Activated CD8-positive, alpha-beta T cell treated with anti-CD3 and anti-CD28 coated beads, Interleukin-2, amount 10 ng/mL, durations not matched to agents 7 days and 5 days (primary cell): ENCODE measurements around the gene MRPL21. TPM values are rescaled to one million over a fixed set of nuclear protein-coding genes. Genes with fewer than 3 reads are reported as not detected.
"Not testable (repeated sequence)": the region's sequence is repeated elsewhere in the genome, so short reads cannot be mapped to it uniquely, and the experiment has no call there.

Experiments used
- ATAC-seq: fragments of 150-1000 bp; cut with Tn5 transposase; one replicate; pipeline ENCODE4 v1.10.0; 2021; ENCODE audit warnings: moderate library complexity
- CTCF ChIA-PET: fragments of 350-600 bp; sonication (Branson Sonifier 250); formaldehyde crosslinking; loops from one replicate; lab custom pipeline; 2021; ENCODE audit warnings: antibody characterized with exemption; lab: Charles Lee
- POLR2A ChIA-PET: fragments of 350-600 bp; sonication (Branson Sonifier 250); formaldehyde crosslinking; loops from one replicate; lab custom pipeline; 2021; ENCODE audit warnings: antibody characterized with exemption; lab: Charles Lee
- DNase-seq: peaks from one replicate; pipeline ENCODE4 v3.0.0-alpha.2; 2020
- H3K27ac Mint-ChIP-seq: one replicate; pipeline ENCODE4 v1.8.0; 2021; ENCODE audit warnings: mild to moderate bottlenecking, mixed read lengths
- H3K27me3 Mint-ChIP-seq: one replicate; pipeline ENCODE4 v1.8.0; 2021; ENCODE audit warnings: low read depth, mixed read lengths
- H3K36me3 Mint-ChIP-seq: one replicate; pipeline ENCODE4 v1.8.0; 2021; ENCODE audit warnings: low read depth, mixed read lengths
- H3K4me1 Mint-ChIP-seq: one replicate; pipeline ENCODE4 v1.8.0; 2021; ENCODE audit warnings: low read depth, mixed read lengths
- H3K4me3 Mint-ChIP-seq: one replicate; pipeline ENCODE4 v1.8.0; 2021; ENCODE audit warnings: mild to moderate bottlenecking, mixed read lengths
- H3K9me3 Mint-ChIP-seq: one replicate; pipeline ENCODE4 v1.8.0; 2022; ENCODE audit warnings: mixed read lengths; ENCODE audit not compliant: insufficient read depth
- total RNA-seq, 2 experiments: library from RNA; stranded (reverse); gene quantifications; one replicate each; pipeline ENCODE4 v1.2.3, GENCODE V29; 2021

MRPL21 gene
- total RNA-seq, 2 experiments from 2014 or later = 64.9 to 69.0 TPM

DNA sequence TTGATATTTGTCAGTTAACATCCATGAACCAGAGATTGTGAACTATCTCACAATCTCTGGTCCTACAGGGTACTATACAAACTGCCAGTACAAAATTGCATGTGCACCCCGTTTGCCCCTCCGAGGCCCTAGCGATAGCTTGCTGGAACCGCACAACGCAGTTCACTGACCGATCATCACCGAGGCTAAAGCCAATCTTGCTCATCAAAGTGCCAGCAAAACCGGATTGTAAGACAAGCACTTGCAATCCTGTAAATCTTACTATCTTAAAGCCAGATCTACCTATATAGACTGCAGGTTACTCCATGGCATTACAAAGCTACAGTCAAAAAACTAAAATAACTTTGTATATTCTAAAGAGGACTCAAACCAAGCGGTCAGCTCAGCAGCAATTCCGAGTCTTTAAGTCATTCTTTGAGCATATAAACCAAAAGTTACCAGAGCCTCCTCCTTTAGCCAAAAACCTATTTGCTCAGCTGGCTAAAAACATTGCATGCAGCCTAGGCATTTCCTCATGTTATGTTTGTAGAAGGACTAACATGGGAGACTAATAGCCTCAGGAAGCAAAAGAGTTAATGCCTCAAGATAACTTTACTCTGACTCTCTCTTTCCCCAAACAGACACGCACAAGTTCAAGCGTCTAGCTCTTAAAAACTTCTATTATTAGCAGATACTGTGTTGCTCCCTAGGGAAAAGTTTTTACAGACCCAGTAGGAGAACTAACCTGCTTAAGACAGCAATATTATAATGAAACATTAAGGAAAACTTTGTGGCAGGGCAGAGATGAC is 31.2 kb downstream of the MRPL21 start:
- POLR2A ChIA-PET = no interaction called here
- no peak for DNase-seq
- Mint-ChIP-seq H3K4me3 (no peak overlapping the region), H3K36me3 (no peaks in the 10 kb centered on the region), H3K4me1 (peaks cover 25% of the 10 kb centered on the region), H3K9me3 (no peaks in the 10 kb centered on the region), H3K27me3 (peaks cover 29% of the 10 kb centered on the region), H3K27ac (no peak overlapping the region)
- CTCF ChIA-PET = no interaction called here
- ATAC-seq = no peak

DNA sequence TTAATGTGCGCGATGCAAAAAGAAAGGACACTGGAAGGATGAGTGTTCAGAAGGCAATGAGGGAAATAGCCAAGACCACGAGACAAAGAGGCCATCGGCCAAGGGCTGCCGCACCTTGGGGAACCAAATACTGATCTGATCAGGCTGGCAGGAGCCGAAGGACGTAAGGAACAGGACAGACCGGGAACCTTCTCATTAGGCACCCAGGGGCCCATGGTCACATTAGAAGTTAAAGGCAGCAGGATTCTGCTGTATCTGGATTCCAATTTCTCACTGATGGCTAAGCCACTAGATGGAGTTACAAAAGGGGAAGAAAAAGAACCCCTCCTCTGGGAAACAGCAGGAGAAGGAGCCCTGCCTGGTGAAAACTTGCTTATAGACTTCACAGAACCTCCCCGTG is 33.2 kb downstream of the MRPL21 start:
- no peak for DNase-seq

DNA sequence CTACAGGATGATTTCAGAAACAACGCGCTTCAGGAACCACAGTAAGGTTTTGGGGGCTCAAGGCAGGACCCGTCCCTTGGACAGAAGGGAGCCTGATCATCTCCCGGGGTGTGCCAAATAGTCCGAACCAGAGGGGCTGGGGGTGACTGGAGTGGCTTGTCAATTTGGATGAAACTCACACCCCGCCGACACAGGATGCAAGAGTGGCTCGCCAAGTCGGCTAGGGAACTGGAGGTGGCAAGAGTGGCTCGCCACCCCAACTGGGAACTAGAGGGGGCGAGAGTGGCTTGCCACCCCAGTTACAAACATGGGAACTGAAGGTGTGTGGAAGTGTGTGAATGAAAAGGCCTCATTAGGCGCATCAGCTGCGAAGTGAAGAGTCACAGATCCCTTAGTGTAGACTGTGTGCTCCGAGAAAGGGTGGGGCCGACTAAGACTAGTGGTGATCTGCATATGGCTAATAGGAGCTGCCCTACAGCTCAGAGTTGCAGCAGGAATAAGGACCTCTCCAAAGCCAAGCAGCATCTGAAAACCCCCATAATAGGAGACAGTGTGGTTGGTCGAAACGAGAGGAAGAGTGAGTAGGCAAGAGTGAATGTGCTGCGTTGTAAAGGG is 35.3 kb downstream of the MRPL21 start:
- H3K36me3 Mint-ChIP-seq = no peaks in the 10 kb centered on the region
- no peak overlapping the region for H3K27ac Mint-ChIP-seq
- CTCF ChIA-PET = interaction anchor here (1.7 kb wide), 1 partner anchor 284 kb away, joined by 5 read pairs; no protein-coding TSS in a partner anchor
- H3K27me3 Mint-ChIP-seq = peaks cover 28% of the 10 kb centered on the region
- no peaks in the 10 kb centered on the region for H3K9me3 Mint-ChIP-seq
- no peak overlapping the region for H3K4me3 Mint-ChIP-seq
- H3K4me1 Mint-ChIP-seq = peaks cover 18% of the 10 kb centered on the region
- DNase-seq (no peak), ATAC-seq (no peak)
- POLR2A ChIA-PET = no interaction called here

More for the DNA sequence above, 33.2 kb downstream of the MRPL21 start:
- Mint-ChIP-seq H3K27ac (no peak overlapping the region), H3K9me3 (no peaks in the 10 kb centered on the region), H3K4me3 (peak overlapping the region; percentile 77), H3K36me3 (no peaks in the 10 kb centered on the region), H3K4me1 (peaks cover 20% of the 10 kb centered on the region), H3K27me3 (peaks cover 29% of the 10 kb centered on the region)
- ATAC-seq = no peak
- CTCF ChIA-PET = no interaction called here
- POLR2A ChIA-PET = no interaction called here

DNA sequence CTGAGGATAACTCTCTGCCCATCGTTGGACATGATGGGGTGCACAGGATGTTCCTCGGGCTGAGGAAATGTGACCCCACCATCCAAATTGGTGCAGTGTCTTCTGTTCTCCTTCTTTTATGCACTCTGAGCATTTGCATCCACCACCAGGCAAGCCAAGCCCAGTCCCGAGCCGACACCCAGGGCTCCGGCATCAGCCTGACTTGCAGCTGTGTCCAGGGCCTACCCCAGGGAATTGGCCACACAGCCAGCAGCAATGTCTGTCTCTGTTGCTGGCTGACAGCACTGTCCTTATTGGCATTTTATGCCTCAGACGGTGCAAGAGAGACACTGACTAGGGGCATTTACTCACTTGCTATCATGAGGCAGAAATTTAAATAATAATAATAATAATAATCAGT is 36.6 kb downstream of the MRPL21 start:
- H3K27ac Mint-ChIP-seq = no peak overlapping the region
- CTCF ChIA-PET = no interaction called here
- peaks cover 4% of the 10 kb centered on the region for H3K9me3 Mint-ChIP-seq
- no peak for DNase-seq
- no peaks in the 10 kb centered on the region for H3K36me3 Mint-ChIP-seq
- H3K4me3 Mint-ChIP-seq = no peak overlapping the region
- POLR2A ChIA-PET = no interaction called here
- ATAC-seq = no peak
- H3K27me3 Mint-ChIP-seq = peaks cover 22% of the 10 kb centered on the region
- H3K4me1 Mint-ChIP-seq = peaks cover 18% of the 10 kb centered on the region

DNA sequence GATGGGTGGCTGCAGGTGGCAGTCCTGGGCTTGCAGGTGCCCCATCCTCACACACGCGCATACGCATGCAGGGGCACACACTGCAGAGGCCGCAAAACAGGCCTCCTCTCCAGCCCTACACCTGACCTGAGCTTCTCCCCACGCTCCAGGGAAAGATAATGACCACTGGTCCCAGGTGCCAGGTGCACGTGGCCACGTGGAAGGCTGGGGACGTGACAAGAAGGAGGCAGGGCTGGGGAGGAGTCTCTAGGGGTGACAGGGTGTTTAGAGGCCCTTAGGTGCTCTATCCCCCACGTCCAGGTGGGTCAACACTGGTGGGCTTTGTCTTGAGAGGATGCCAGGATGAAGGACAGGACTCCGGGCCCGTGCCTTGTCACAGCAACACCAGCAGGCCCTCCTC is 38.4 kb downstream of the MRPL21 start:
- ATAC-seq (no peak), DNase-seq (no peak)
- ChIA-PET CTCF (no interaction called here), POLR2A (no interaction called here)
- Mint-ChIP-seq H3K36me3 (no peaks in the 10 kb centered on the region), H3K4me1 (peaks cover 15% of the 10 kb centered on the region), H3K27ac (no peak overlapping the region), H3K27me3 (peaks cover 17% of the 10 kb centered on the region), H3K4me3 (no peak overlapping the region), H3K9me3 (peaks cover 4% of the 10 kb centered on the region)

DNA sequence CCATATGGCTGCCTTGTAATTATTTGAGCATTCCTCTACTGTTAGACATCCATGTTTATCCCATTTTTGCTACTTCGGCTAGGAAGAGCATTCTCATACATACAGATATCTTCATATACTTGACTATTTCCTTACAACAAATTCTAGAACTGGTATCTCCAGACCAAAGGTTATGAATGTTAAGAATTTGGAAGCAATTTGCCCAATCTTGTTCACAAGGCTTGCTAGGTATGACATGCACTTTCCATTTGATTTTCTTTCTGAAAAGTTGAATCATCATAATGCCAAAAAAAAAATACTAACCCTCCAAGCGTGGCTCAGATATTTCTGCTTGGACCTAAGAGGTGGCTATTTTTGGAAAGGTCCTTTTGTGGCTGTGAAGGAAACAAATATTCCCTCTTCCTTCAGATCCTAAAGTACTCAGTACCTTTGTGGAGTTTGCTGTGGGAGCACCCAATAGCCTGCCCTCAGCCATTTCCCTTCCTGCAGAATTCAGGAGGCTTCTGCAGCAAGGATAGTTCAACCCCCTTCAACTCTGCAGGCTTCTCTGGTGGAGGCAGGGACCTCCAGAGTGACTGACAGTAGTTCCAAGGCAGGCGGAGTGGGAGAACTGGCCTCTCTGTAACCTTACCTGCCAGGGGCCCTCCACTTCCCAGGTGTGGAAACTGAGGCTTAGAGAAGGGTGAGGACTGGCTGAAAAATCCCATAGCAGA is 39.9 kb downstream of the MRPL21 start:
- H3K4me3 Mint-ChIP-seq = no peak overlapping the region
- H3K4me1 Mint-ChIP-seq = peaks cover 2% of the 10 kb centered on the region
- DNase-seq = no peak
- ChIA-PET CTCF (no interaction called here), POLR2A (no interaction called here)
- H3K27me3 Mint-ChIP-seq = peaks cover 5% of the 10 kb centered on the region
- H3K9me3 Mint-ChIP-seq = peaks cover 4% of the 10 kb centered on the region
- no peak for ATAC-seq
- H3K36me3 Mint-ChIP-seq = no peaks in the 10 kb centered on the region
- no peak overlapping the region for H3K27ac Mint-ChIP-seq

DNA sequence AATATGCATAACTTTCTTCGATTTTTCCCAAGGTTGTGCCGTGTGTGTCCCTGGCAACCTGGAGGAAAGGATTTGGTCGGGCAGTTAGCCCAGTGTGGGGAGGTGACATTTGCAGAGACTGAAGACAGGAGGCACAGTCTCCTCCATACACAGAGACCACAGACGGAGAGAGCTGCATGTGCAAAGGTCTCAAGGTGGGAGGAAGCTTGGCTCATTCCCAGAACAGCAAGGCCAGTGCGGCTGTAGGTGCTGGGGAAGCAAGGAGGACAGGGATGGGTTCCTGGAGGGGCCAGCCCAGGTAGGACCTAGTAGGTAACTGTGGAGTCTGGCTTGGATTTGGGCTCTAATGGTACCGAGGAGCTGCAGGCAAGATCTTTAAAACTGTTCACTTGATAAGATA is 41.2 kb downstream of the MRPL21 start:
- Mint-ChIP-seq H3K4me3 (no peak overlapping the region), H3K27ac (no peak overlapping the region), H3K27me3 (peaks cover 7% of the 10 kb centered on the region), H3K9me3 (peaks cover 4% of the 10 kb centered on the region), H3K36me3 (no peaks in the 10 kb centered on the region), H3K4me1 (no peaks in the 10 kb centered on the region)
- ATAC-seq = no peak
- DNase-seq = no peak
- ChIA-PET POLR2A (no interaction called here), CTCF (no interaction called here)

DNA sequence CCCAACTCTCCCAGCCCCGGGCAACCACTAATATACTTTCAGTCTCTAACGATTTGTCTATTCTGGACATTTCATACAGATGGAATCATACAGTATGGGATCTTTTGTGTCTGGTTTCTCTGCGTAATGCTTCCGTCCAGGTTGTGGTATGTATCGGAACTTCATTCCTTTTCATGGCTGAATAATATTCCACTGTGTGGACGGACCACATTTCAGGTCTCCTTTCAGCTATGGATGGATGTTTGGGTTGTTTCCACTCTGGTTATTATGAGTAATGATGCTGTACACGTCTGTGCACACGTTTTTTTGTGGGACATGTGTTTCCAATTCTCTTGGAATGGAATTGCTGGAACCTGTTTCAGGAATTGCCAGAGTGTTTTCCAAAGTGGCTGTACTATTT is 44.5 kb downstream of the MRPL21 start:
- H3K9me3 Mint-ChIP-seq = peaks cover 4% of the 10 kb centered on the region
- no peaks in the 10 kb centered on the region for H3K36me3 Mint-ChIP-seq
- CTCF ChIA-PET = no interaction called here
- no peak overlapping the region for H3K27ac Mint-ChIP-seq
- ATAC-seq (no peak), DNase-seq (no peak)
- POLR2A ChIA-PET = no interaction called here
- peaks cover 20% of the 10 kb centered on the region for H3K27me3 Mint-ChIP-seq
- H3K4me1 Mint-ChIP-seq = peaks cover 6% of the 10 kb centered on the region
- no peak overlapping the region for H3K4me3 Mint-ChIP-seq

DNA sequence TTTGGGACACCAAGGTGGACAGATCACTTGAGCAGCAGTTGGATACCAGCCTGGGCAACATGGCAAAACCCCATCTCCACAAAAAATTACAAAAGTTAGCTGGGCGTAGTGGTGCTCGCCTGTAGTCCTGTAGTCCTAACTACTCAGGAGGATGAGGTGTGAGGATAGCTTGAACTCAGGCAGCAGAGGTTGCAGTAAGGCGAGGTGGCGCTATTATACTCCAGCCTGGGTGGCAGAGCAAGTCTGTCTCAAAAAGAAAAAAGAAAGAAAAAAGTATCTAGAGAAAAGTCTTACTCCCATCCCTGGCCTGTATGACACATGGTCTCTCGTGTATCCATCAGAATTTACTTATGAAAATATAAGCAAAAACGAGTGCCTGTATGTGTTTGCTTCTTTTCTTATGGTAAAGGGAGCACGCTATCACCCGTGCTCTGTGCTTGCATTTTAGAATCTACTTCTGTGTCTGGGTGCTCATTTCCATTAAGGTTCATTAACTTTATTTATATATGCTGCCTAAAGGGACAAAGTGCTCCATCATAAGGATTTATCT is 46.5 kb downstream of the MRPL21 start:
- ATAC-seq = no peak
- Mint-ChIP-seq H3K9me3 (no peaks in the 10 kb centered on the region), H3K27me3 (peaks cover 32% of the 10 kb centered on the region), H3K36me3 (no peaks in the 10 kb centered on the region), H3K27ac (no peak overlapping the region), H3K4me3 (no peak overlapping the region), H3K4me1 (peaks cover 9% of the 10 kb centered on the region)
- ChIA-PET POLR2A (no interaction called here), CTCF (no interaction called here)
- DNase-seq = no peak

DNA sequence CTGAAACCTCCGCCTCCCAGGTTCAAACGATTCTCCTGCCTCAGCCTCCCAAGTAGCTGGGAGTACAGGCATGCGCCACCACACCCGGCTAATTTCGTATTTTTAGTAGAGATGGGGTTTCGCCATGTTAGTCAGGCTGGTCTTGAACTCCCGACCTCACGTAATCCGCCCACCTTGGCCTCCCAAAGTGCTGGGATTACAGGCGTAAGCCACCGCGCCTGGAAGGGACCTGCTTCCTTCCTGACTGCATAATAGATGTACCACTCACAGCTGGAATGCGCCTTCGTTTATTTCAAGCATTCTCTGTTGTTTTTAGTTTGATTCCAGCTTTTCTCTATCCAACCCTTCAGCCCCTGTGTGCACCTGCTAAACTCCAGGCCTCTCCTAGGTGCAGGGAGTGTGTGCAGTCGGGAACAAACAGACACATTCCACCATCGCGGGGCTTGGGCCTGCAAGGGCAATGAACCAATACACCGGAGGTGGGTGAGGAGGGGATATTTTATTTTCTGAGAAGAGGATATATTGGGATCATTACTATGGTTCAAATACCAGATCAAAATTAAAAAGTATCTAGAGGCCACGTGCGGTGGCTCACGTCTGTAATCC is 47.1 kb downstream of the MRPL21 start:
- peaks cover 12% of the 10 kb centered on the region for H3K4me1 Mint-ChIP-seq
- CTCF ChIA-PET, H3K9me3 Mint-ChIP-seq, H3K4me3 Mint-ChIP-seq, H3K27ac Mint-ChIP-seq, H3K36me3 Mint-ChIP-seq, POLR2A ChIA-PET, DNase-seq, ATAC-seq: not testable (repeated sequence)
- peaks cover 34% of the 10 kb centered on the region for H3K27me3 Mint-ChIP-seq

DNA sequence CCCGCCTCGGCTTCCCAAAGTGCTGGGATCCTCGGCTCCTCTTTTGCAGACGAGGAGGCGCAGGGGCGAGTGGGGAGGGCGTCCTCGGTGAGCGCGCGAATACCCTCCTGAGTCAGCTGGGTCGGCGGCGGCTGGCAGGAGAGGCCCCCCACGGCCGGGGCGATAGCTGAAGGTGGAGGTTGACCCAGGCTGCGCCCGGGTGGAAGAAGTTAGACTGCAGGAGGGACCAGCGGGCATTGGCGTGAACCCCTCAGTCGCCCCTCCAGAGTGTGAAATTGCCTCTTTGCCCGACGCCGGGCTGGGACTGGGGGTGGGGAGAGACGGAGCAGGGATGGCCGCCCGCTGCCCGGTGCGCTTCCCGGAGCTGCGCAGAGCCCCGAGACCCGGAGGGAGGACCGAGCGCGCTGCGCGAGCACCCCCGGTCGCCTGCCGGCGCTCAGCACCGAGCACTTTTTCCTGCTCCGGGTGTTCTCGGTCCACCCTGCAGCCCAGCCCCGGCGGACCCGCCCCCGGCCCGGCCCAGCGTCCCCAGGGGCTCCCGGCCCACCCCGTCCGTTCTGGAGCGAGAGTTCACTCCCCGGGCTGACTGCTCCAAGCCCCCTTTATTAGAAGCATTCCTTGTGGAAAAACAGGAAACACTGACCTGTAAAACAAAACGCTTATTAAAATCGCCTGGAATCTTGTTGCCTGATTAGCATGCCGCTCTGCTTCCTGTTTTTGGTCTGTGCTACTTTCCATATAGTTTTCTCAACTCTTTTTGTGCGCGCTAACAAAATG is 48.2 kb downstream of the MRPL21 start:
- Mint-ChIP-seq H3K4me1 (peaks cover 12% of the 10 kb centered on the region), H3K27me3 (peaks cover 34% of the 10 kb centered on the region), H3K27ac (no peak overlapping the region), H3K36me3 (no peaks in the 10 kb centered on the region), H3K9me3 (no peaks in the 10 kb centered on the region), H3K4me3 (peak overlapping the region; percentile 15)
- ATAC-seq (peak; percentile 68), DNase-seq (no peak)
- ChIA-PET CTCF (interaction anchor here (1.0 kb wide), 1 partner anchor 11 kb away, joined by 3 read pairs; no protein-coding TSS in a partner anchor), POLR2A (no interaction called here)
